22Rv1 (cell line): ENCODE data around the gene FEM1A.

Source experiments
- CTCF ChIP-seq: fragments of 450-650 bp; IDR thresholded peaks from 2 replicates; pipeline ENCODE4 v1.5.1; 2017; ENCODE audit warnings: mild to moderate bottlenecking
- ZFX ChIP-seq: fragments of 450-650 bp; IDR thresholded peaks from 2 replicates; pipeline ENCODE4 v1.6.1; 2017; ENCODE audit warnings: antibody characterized with exemption, borderline replicate concordance

DNA sequence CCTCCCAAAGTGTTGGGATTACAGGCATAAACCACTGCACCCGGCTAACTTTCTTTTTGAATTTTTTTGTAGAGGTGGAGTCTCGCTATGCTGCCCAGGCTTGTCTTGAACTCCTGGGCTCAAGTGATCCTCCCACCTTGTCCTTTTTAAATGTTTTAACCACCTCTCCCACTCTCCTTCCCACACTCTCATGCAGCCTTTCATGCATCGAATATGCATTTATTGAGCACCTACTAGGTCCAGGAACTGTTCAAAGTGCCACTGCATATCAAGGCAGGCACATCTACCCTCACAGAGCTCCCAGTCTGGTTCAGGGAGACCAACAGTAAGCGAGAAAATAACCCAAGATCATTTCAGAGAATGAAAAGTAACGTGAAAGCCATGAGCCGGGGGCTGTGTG is 38.8 kb downstream of the FEM1A start:
- TF ChIP-seq CTCF (no peak), ZFX (no peak)
